ENCODE results near the gene TCHH. TPM values are rescaled to one million over a fixed set of nuclear protein-coding genes. Genes with fewer than 3 reads are reported as not detected.
"Not testable (repeated sequence)": the region's sequence is repeated elsewhere in the genome, so short reads cannot be mapped to it uniquely, and the experiment has no call there.

The TCHH gene
- total RNA-seq, 1 donor from 2014 or later = not detected

DNA sequence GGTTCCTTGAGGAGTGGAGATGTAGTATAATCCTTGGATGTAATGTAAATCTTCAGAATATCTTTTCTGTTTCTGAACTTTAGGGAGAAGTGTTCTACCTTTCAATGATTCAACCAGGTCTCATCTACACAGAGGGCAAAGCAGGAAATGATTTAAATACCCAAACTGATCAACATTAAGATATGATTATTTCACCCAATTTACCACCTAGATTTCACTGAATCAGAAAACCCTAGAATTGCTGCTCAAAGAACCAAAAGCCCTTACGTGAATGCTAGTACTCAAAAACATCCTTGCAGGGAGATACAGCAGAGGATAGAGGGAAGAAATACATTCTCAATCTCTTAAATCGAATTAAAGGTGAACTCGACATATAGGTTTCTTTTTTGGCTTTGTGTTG is 38.8 kb upstream of the TCHH start:
- ATAC-seq (ENCODE audit: low read depth) (no peak), DNase-seq (no peak)
- ChIA-PET CTCF (no interaction called here), POLR2A (no interaction called here)
- Mint-ChIP-seq H3K9me3 (peaks cover 3% of the 10 kb centered on the region), H3K4me1 (no peaks in the 10 kb centered on the region), H3K27ac (no peak overlapping the region), H3K27me3 (peaks cover 9% of the 10 kb centered on the region), H3K4me3 (no peak overlapping the region), H3K36me3 (ENCODE audit: low read depth) (no peaks in the 10 kb centered on the region)
- TF ChIP-seq, protein P1, sequence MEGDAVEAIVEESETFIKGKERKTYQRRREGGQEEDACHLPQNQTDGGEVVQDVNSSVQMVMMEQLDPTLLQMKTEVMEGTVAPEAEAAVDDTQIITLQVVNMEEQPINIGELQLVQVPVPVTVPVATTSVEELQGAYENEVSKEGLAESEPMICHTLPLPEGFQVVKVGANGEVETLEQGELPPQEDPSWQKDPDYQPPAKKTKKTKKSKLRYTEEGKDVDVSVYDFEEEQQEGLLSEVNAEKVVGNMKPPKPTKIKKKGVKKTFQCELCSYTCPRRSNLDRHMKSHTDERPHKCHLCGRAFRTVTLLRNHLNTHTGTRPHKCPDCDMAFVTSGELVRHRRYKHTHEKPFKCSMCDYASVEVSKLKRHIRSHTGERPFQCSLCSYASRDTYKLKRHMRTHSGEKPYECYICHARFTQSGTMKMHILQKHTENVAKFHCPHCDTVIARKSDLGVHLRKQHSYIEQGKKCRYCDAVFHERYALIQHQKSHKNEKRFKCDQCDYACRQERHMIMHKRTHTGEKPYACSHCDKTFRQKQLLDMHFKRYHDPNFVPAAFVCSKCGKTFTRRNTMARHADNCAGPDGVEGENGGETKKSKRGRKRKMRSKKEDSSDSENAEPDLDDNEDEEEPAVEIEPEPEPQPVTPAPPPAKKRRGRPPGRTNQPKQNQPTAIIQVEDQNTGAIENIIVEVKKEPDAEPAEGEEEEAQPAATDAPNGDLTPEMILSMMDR (IDR thresholded peaks at IDR 0.05) = no peak
- intact Hi-C loops (cut with micrococcal nuclease) = no loop called here

DNA sequence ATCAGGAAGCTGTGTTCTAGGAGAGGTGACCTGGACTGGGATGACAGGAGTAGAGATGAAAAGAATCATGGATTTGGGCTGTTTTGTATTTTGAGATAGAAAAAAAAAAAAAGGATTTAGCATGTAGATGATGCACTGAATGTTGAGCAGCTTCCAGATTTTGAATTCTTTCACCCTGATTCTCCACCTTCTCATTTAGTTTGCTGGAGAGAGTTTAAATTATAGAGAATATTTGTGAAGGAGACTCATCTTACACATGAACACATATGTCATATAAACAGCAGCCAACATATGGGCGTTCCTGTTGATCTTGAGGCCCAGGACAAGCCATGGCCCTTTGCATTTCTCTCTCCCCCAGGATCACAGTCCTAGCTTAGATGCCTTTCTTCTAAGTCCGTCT is 36.4 kb upstream of the TCHH start:
- Mint-ChIP-seq H3K36me3 (ENCODE audit: low read depth) (no peaks in the 10 kb centered on the region), H3K4me3 (no peak overlapping the region), H3K27ac (no peak overlapping the region), H3K4me1 (no peaks in the 10 kb centered on the region), H3K9me3 (peaks cover 16% of the 10 kb centered on the region), H3K27me3 (peaks cover 9% of the 10 kb centered on the region)
- ChIA-PET CTCF (interaction anchor here (1.3 kb wide), 1 partner anchor 99 kb away, joined by 3 read pairs; no protein-coding TSS in a partner anchor), POLR2A (no interaction called here)
- DNase-seq (no peak), ATAC-seq (ENCODE audit: low read depth) (no peak)
- TF ChIP-seq, protein P1 (IDR thresholded peaks at IDR 0.05) = no peak
- intact Hi-C loops (cut with micrococcal nuclease) = no loop called here

DNA sequence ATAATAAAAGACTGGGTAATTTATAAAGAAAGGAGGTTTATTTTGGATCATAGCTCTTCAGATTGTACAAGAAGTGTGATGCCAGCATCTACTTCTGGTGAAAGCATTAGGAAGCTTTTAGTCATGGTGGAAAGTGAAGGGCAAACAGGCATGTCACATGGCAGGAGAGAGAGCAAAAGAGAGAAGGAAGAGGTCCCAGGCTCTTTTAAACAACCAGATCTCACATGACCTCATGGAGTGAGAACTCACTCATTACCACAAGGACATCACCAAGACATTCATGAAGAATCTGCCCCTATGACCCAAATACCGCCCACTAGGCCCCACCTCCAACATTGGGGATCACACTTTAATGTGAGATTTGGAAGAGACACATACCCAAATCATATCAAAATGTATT is 33.7 kb upstream of the TCHH start:
- H3K4me1 Mint-ChIP-seq = no peaks in the 10 kb centered on the region
- no peak overlapping the region for H3K27ac Mint-ChIP-seq
- no peak overlapping the region for H3K4me3 Mint-ChIP-seq
- ATAC-seq (ENCODE audit: low read depth) (no peak), DNase-seq (no peak)
- ChIA-PET CTCF (no interaction called here), POLR2A (no interaction called here)
- TF ChIP-seq, protein P1 (IDR thresholded peaks at IDR 0.05) = no peak
- H3K36me3 Mint-ChIP-seq (ENCODE audit: low read depth) = no peaks in the 10 kb centered on the region
- H3K27me3 Mint-ChIP-seq = peaks cover 16% of the 10 kb centered on the region
- H3K9me3 Mint-ChIP-seq = peaks cover 20% of the 10 kb centered on the region
- intact Hi-C loops (cut with micrococcal nuclease) = no loop called here

DNA sequence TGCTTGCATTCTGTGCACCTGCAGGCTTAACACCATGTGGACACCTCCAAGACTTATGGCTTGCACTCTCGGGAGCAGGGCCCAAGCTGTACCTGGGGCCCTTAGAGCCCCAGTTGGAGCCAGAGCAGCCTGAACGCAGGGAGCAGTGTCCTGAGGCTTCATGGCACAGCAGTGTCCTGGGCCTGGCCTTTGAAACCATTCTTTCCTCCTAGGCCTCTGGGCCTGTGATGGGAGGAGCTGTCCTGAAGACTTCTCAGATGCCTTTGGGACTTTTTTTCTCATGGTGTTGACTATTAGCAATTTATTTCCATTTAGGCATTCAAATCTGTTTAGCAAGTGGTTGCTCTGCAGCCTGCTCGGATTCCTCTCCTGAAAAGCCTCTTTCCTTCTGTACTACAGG is 32.8 kb upstream of the TCHH start:
- Mint-ChIP-seq H3K4me3 (no peak overlapping the region), H3K9me3 (peaks cover 20% of the 10 kb centered on the region), H3K4me1 (no peaks in the 10 kb centered on the region), H3K36me3 (ENCODE audit: low read depth) (no peaks in the 10 kb centered on the region), H3K27ac (no peak overlapping the region), H3K27me3 (peaks cover 17% of the 10 kb centered on the region)
- ATAC-seq (ENCODE audit: low read depth) = no peak
- ChIA-PET CTCF (no interaction called here), POLR2A (no interaction called here)
- TF ChIP-seq, protein P1 (IDR thresholded peaks at IDR 0.05) = no peak
- DNase-seq = no peak
- intact Hi-C loops (cut with micrococcal nuclease) = no loop called here

DNA sequence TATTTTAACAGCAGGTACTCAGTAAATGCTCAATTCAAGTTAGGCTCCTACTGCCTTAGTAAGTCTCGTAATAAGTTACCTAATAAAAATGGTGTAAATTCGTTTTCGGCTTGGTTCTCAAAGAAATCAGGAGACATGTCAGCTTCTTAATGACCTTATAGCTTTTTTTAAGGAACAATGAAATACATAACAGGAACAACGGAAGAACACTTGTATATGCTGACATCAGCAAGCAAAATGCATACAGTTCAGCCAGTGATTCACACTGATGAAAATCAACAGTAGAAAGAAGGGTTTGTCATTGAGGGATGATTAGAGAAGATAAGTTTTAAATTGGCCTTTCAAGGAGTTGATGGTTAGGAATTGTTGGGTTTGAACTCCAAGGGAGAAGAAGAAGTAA is 30.5 kb upstream of the TCHH start:
- no peak for ATAC-seq (ENCODE audit: low read depth)
- intact Hi-C loops (cut with micrococcal nuclease) = no loop called here
- no peaks in the 10 kb centered on the region for H3K36me3 Mint-ChIP-seq (ENCODE audit: low read depth)
- DNase-seq = no peak
- peaks cover 20% of the 10 kb centered on the region for H3K9me3 Mint-ChIP-seq
- no peaks in the 10 kb centered on the region for H3K4me1 Mint-ChIP-seq
- no peak overlapping the region for H3K4me3 Mint-ChIP-seq
- ChIA-PET CTCF (no interaction called here), POLR2A (no interaction called here)
- peaks cover 22% of the 10 kb centered on the region for H3K27me3 Mint-ChIP-seq
- no peak overlapping the region for H3K27ac Mint-ChIP-seq
- TF ChIP-seq, protein P1 (IDR thresholded peaks at IDR 0.05) = no peak

DNA sequence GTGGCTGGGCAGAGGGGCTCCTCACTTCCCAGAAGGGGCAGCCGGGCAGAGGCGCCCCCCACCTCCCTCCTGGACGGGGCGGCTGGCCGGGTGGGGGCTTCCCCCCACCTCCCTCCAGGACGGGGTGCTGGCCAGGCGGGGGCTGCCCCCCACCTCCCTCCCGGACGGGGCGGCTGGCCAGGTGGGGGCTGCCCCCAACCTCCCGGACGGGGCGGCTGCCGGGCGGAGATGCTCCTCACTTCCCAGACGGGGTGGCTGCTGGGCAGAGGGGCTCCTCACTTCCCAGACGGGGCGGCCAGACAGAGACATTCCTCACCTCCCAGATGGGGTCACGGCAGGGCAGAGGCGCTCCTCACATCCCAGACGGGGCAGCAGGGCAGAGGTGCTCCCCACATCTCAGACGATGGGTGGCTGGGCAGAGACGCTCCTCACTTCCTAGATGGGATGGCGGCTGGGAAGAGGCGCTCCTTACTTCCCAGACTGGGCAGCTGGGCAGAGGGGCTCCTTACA is 29.5 kb upstream of the TCHH start:
- H3K9me3 Mint-ChIP-seq = peaks cover 20% of the 10 kb centered on the region
- H3K27me3 Mint-ChIP-seq = peaks cover 27% of the 10 kb centered on the region
- H3K4me3 Mint-ChIP-seq; CTCF ChIA-PET; DNase-seq; H3K36me3 Mint-ChIP-seq (ENCODE audit: low read depth); H3K4me1 Mint-ChIP-seq; ATAC-seq (ENCODE audit: low read depth); H3K27ac Mint-ChIP-seq; intact Hi-C loops (cut with micrococcal nuclease); POLR2A ChIA-PET: not testable (repeated sequence)

Data from activated B cell treated with CpG ODN at 0.5 μM for 24 hours (primary cell).